Adrenal gland (tissue), 12 donors: ENCODE measurements around the gene CCDC80. TPM values are rescaled to one million over a fixed set of nuclear protein-coding genes. Genes with fewer than 3 reads are reported as not detected.
"Not testable (repeated sequence)": the region's sequence is repeated elsewhere in the genome, so short reads cannot be mapped to it uniquely, and the experiment has no call there.

ENCODE experiments used
- DNase-seq, 7 donors: peaks; one replicate each; pipeline ENCODE4 v3.0.0-alpha.2; 2019 to 2020
- H3K27ac ChIP-seq, 5 donors: fragments of 200-600 bp; sonication (generic) in 4 of 5; 1 replicate in 3 of 5; 2 replicates in 2 of 5; pipeline versions ENCODE4 v1.5.1 to v1.8.0; 2016 to 2020; ENCODE audit warnings: mild to moderate bottlenecking in 1 of 5
- H3K27me3 ChIP-seq: fragments of 200-600 bp; 2 replicates; pipeline ENCODE4 v1.8.0; 2021
- H3K36me3 ChIP-seq, 2 donors: fragments of 200-600 bp; replicated peaks in 1 of 2; 1 replicate in 1 of 2; 2 replicates in 1 of 2; pipeline versions ENCODE4 v1.5.1 to v1.8.0; 2018 to 2022
- H3K4me1 ChIP-seq, 2 donors: fragments of 200-600 bp; replicated peaks in 1 of 2; 1 replicate in 1 of 2; 2 replicates in 1 of 2; pipeline versions ENCODE4 v1.5.1 to v1.8.0; 2018 to 2021
- H3K4me3 ChIP-seq, 4 donors: fragments of 200-600 bp; sonication (generic) in 3 of 4; one replicate each; pipeline ENCODE4 v1.5.1; 2016 to 2018
- H3K9me3 ChIP-seq, 3 donors: fragments of 200-600 bp; sonication (generic) in 1 of 3; replicated peaks in 1 of 3; 1 replicate in 2 of 3; 2 replicates in 1 of 3; pipeline versions ENCODE4 v1.5.1 to v1.8.0; 2016 to 2021
- CTCF ChIP-seq, 6 experiments: fragments of 450-650 bp in 4 of 6; fragments of 200-600 bp in 2 of 6; sonication (generic) in 1 of 6; IDR thresholded peaks; 1 replicate in 5 of 6; 2 replicates in 1 of 6; pipeline versions ENCODE4 v1.5.1 to v1.8.0; 2016 to 2021; ENCODE audit warnings: antibody characterized with exemption in 6 of 6, mild to moderate bottlenecking in 2 of 6, moderate library complexity in 1 of 6
- POLR2A ChIP-seq, 2 donors: fragments of 450-650 bp; IDR thresholded peaks; one replicate each; pipeline ENCODE4 v1.6.1; 2017; ENCODE audit warnings: antibody characterized with exemption in 2 of 2, mild to moderate bottlenecking in 2 of 2, moderate library complexity in 1 of 2
- WGBS, 4 donors: extraction: QIAGEN DNeasy Blood & Tissue Kit in 2 of 4; methylation state at CpG; one replicate each; pipeline versions ENCODE4 v1.1.5 to v1.1.7; 2013 to 2017; 5-methylcytosine and 5-hydroxymethylcytosine counted together
- intact Hi-C, 2 donors: fragments of 100-400 bp; cut with DNase I; formaldehyde crosslinking; loops; one replicate each; pipeline versions ENCODE4 v1.14.1 to v1.15.0; 2022 to 2023
- polyA plus RNA-seq, 3 donors: library from polyadenylated mRNA; stranded (reverse); fragments of 200-250 nt in 2 of 3; fragments of 350-450 nt in 1 of 3; fragmentation: Illumina TruSeq in 1 of 3; extraction: RNeasy Lipid Tissue Mini Kit (QIAGEN cat#74804) in 1 of 3; gene quantifications; one replicate each; pipeline ENCODE4 v1.2.3, GENCODE V29; 2013 to 2014
- total RNA-seq, 9 donors: library from RNA; depleted of rRNA in 4 of 9; stranded (reverse); fragments of >200 nt in 4 of 9; fragments of 120-200 nt in 1 of 9; fragmentation: NEBNext Ultra II Directional in 1 of 9; extraction: Animal tissue kit (Norgen Biotek cat#: 25700) in 1 of 9; gene quantifications; one replicate each; pipeline versions ENCODE4 v1.1.0 to v1.2.4, GENCODE V29; 2013 to 2023
- donor health status: healthy with polysubstance abuse.
- donor health status: Bipolar disorder and iron deficiency.
- donor health status: DM: yes; HTN: yes; CAD: no.
- donor health status: DM: no; HTN: no; CAD: no.
- donor health status: DM: no; HTN: no; CAD: no.
- donor health status: DM: yes; HTN: yes; CAD: no.

Gene CCDC80
- total and polyA plus RNA-seq, 12 donors = 5.7 to 65.3 (median 17.9) TPM

- no peak for TF ChIP-seq CTCF (IDR thresholded peaks at IDR 0.05)
- no peak for TF ChIP-seq POLR2A (IDR thresholded peaks at IDR 0.05)
- no peaks in the 10 kb centered on the region for H3K4me1 ChIP-seq
- peaks cover 0 to 23% of the 10 kb centered on the region in 2 donors for H3K36me3 ChIP-seq
- WGBS, 4 donors = 83 to 100% (median 88%) methylated on average over 1 of the region's 1 CpG
- H3K4me3 ChIP-seq = no peak overlapping the region
- H3K27me3 ChIP-seq = no peaks in the 10 kb centered on the region
- no peaks in the 10 kb centered on the region for H3K9me3 ChIP-seq
- DNase-seq = no peak
- intact Hi-C loops = no loop called here
- no peak overlapping the region for H3K27ac ChIP-seq
Observed at GRCh38 chr3:112572701-112573100, 68.2 kb downstream of the CCDC80 start.

- 31 to 50% (median 43%) methylated on average over 1 of the region's 1 CpG for WGBS, 4 donors
- Histone ChIP-seq H3K36me3 (peaks cover 0 to 26% of the 10 kb centered on the region in 2 donors), H3K9me3 (no peaks in the 10 kb centered on the region), H3K4me3 (no peak overlapping the region), H3K4me1 (no peaks in the 10 kb centered on the region), H3K27ac (no peak overlapping the region), H3K27me3 (no peaks in the 10 kb centered on the region)
- no peak for DNase-seq
- intact Hi-C loops = no loop called here
- TF ChIP-seq CTCF (IDR thresholded peaks at IDR 0.05) (no peak), POLR2A (IDR thresholded peaks at IDR 0.05) (no peak)
Observed at GRCh38 chr3:112569265-112569664, 71.7 kb downstream of the CCDC80 start.

- no peak overlapping the region for H3K27ac ChIP-seq
- H3K27me3 ChIP-seq = no peaks in the 10 kb centered on the region
- intact Hi-C loops = no loop called here
- TF ChIP-seq CTCF (IDR thresholded peaks at IDR 0.05) (no peak), POLR2A (IDR thresholded peaks at IDR 0.05) (no peak)
- 75 to 82% (median 80%) methylated on average over 2 of the region's 2 CpGs for WGBS, 4 donors
- no peaks in the 10 kb centered on the region for H3K9me3 ChIP-seq
- H3K36me3 ChIP-seq = peaks cover 0 to 20% of the 10 kb centered on the region in 2 donors
- no peak for DNase-seq
- H3K4me3 ChIP-seq = no peak overlapping the region
- H3K4me1 ChIP-seq = peaks cover 0 to 6% of the 10 kb centered on the region in 2 donors
Observed at GRCh38 chr3:112568642-112569041, 72.3 kb downstream of the CCDC80 start.

- DNase-seq = no peak
- intact Hi-C loops = no loop called here
- no peaks in the 10 kb centered on the region for H3K27me3 ChIP-seq
Observed at GRCh38 chr3:112564940-112565305, 76.0 kb downstream of the CCDC80 start.

GRCh38 chr3:112564247-112564939 is 76.5 kb downstream of the CCDC80 start:
- WGBS, 4 donors = 82 to 87% (median 85%) methylated on average over 12 to 15 of the region's 15 CpGs
- DNase-seq, H3K9me3 ChIP-seq, H3K36me3 ChIP-seq, intact Hi-C loops, H3K27me3 ChIP-seq, H3K4me3 ChIP-seq, H3K27ac ChIP-seq: not testable (repeated sequence)
- H3K4me1 ChIP-seq = peaks cover 21 to 29% of the 10 kb centered on the region in 2 donors

More at GRCh38 chr3:112564940-112565305, 76.0 kb downstream of the CCDC80 start:
- no peak for TF ChIP-seq CTCF (IDR thresholded peaks at IDR 0.05)
- no peak for TF ChIP-seq POLR2A (IDR thresholded peaks at IDR 0.05)
- Histone ChIP-seq H3K27ac (no peak overlapping the region), H3K4me3 (no peak overlapping the region), H3K4me1 (peaks cover 16 to 24% of the 10 kb centered on the region in 2 donors), H3K36me3 (peaks cover 0 to 12% of the 10 kb centered on the region in 2 donors), H3K9me3 (no peaks in the 10 kb centered on the region)
